ENCODE measurements around the gene MINAR2.

MINAR2 gene, protein sequence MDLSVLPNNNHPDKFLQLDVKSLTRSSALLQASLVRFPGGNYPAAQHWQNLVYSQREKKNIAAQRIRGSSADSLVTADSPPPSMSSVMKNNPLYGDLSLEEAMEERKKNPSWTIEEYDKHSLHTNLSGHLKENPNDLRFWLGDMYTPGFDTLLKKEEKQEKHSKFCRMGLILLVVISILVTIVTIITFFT

DNA sequence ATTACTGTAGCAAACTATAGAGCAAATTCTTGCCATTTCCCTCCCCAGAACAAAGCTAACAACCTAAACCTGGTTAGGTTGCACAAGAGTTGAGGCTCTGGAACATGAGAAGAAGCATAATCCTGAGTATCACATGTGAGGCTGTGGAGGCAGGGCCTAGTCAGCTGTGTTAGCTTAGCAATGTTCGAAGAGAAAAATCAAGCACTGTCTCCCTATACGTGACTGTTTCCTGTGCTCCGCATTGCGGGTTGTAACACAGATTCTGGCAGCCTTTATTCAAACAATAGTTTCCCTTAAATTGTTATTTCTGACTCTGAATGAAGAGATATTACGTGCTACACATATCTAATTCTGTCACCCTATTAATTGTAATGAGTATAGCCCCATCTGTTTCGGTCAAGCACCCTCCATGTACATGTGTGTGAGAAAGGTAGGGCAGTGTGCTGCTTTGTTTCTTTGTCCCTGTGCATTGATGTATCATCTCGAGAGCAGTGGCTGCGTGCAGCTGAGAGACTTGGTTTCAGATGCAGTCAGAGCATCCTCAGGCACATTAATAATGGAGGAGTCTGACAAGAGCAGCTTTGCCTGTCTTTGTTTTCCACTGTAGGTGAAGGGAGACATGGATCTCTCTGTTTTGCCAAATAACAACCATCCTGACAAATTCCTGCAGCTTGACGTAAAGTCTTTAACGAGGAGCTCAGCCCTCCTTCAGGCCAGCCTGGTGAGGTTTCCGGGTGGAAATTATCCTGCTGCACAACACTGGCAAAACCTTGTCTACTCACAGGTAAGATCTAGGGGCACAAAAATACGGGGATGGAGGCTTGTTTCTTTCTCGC is at the start of gene MINAR2:
Gene MINAR2, plus strand, starts transcription at position 523 of the 836 bp plus-strand sequence. Its CDS starts 97 bp downstream, at position 620.
- no peak for DNase-seq (ENCODE audit: low spot score)

DNA sequence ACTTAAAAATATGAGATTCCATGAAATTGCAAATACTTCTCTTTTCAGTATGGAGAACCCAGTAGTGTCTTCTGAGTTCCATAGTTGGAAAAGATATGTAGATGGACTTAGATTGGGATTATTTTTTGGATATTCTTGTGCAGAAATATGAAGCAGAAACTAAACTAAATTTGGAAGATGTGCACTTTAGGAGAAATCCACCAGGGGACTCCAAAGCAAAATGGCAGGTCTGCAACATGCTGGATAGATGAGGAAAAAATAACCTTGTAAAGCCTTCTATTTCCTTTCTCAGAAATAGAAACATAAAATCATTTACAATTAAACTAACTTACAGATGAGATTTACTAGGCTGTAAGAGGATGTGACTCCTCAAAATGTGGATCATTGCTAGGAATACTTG is 49.2 kb upstream of the MINAR2 start:
- no peak for DNase-seq (ENCODE audit: low spot score)

DNA sequence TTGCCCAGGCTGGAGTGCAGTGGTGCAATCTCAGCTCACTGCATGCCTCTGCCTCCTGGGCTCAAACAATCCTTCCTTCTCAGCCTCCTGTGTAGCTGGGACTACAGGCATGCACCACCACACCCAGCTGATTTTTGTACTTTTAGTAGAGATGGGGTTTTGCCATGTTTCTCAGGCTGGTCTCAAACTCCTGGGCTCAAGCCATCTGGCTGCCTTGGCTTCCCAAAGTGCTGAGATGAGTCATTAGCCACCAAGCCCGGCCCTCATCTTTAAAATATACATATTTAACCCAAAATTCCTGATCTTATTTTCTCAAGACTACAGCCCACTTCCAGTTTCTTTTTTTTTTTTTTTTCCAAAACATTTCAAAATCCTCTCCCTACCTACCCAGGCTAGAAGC is 31.7 kb upstream of the MINAR2 start:
- no peak for DNase-seq (ENCODE audit: low spot score)

DNA sequence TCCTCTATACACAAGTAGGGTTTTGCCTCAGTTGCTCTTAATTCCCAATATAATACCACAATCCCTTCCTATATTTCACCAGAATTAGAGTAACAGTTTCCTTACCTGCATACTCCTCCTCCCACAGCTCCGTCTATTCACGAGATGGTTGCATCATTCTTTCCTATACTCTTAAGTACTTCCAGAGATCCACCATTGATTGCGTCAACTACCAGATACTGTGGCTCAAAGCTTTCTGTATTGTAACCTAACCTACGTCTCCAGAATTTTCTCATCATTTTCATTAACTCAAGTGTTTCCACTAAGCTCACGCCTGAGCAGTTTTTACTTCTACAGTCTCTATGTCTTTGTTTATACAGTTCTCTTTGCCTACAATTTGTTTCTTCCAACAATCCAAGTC is 31.2 kb upstream of the MINAR2 start:
- DNase-seq (ENCODE audit: low spot score), result no peak

DNA sequence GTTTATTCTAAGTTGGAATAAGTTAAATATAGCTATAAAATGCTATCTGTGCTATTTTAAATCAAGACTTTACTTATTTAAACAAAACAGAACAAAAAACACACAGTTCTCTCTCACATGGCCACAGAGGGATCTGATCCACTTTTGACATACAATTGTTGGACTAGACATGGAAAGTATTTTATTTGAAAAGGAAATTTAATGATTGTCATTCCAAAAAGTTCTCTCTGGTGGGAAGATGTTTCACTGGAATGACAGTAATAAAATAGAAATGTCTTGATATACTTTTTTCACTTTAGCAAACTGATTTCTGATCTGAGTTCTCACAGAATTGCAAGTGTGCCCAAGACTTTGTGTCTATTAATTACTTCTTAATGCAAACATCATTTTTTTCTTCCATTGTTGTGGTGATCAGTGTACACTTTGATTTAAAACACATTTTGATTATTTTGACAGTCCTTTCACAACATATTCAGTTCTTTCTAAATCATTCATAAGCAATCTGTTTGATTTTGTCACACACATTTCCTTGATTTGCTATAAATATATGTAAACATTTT is 30.1 kb upstream of the MINAR2 start:
- no peak for DNase-seq (ENCODE audit: low spot score)

DNA sequence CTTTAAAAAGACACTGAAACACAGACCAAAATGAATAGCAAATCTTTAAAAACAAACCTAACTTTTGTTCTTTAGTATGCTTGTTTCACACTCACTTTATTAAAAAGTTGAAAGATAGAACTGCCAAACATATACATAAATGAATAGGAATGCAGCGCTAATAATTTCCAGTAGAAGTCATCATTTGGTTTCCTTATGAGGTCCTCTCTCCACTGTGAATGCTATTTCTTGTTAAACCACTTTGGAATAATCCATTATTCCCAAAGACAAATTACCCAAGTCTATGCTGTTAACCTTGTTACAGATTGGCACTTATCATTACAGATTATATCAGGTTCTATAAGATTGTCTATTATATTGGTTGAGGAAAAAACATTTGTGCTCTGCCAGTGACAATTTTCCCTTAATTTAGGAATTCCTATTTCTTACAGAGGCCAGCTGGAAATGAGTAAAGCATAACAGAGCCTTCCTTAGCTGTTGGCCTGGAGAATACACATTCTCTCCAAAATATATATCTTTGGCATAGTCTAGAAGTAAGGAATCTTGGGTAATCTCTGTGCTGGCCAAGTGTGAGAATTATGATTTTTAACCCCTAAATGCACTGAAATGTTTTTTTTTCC is 29.3 kb upstream of the MINAR2 start:
- no peak for DNase-seq (ENCODE audit: low spot score)

DNA sequence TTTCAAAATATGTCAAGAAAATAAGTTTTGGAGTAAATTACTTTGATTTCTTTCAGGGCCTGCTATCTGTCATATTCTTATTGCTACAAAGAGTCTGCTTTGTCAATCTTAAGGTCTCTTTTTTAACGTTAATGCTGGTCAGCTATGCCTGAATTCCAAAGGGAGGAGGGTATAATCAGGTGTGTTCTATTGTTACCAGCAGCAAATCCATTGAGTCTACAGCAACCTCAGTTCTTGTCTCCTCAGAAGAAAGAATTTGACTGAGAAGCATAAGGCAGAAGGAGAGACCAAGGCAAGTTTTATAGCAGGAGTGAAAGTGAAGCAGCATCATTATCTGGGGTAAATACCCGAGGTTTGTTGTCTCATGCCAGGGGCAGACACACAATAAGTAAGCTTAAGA is 23.7 kb upstream of the MINAR2 start:
- no peak for DNase-seq (ENCODE audit: low spot score)

DNA sequence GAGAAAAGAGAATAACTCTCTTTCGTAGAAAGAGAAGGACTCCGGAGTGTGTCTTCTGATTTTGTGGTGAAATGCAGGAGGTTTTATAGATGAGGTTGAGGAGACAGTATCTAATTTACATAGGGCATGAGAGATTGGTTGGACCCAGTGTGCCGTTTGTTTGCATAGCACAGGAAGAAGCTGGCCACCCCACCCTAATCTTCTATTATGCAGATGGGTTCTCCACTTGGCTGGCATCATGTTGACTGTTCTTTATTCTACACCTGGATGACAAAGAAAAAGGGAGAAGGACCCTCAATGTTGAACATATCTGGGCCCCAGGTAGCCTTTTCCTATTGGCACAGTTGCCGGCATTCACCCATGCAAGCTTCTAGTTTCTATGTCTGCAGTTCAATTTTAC is 23.2 kb upstream of the MINAR2 start:
- no peak for DNase-seq (ENCODE audit: low spot score)

DNA sequence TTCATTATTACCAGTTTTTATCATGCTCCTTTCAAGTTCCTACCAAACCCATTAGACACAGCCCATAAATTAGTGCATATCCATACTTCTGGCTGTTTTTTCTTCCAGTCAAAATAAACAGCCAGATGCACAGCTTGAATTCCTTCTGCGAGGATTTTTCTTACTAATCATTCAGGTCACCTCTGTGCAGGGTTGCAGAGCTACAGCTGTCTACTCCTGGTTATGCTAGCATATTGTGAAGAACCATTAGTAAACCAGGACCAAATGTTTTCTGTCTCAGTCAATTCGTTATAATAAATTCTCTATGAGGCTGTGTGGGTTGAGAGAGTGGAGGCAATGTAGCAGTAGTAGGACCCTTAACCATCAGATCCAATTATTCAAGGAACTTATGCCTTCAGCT is 8.1 kb upstream of the MINAR2 start:
- DNase-seq (ENCODE audit: low spot score), result no peak

DNA sequence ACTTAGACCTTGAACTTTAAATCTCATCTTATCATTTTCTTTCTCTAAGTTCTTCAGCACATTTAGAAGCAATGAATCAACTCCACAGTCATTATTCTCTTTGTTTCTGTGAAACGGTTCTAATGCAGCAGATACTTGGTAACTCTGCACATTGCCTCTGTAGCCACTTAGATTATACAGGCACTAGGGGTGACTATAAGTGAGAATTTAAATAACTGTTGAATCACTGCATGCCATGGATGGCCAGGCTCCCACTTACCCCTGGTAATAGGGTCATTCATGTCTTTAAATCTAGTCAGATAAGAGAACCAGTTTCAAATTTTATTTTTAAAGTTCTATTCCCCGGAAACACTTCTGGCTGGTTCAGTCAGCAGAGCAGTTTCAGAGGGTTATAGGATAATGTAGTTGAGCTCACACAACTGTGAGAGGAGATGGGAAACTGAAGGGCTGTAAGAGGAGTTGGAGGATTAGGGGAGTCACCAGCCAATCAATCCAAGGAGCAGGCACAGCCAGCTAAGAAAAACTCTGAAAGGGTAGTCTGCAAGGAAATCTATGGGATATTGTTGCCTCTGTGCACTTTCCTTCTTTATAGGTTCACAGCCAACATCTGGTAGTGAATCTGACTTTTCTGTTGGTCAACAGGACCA is 4.2 kb upstream of the MINAR2 start:
- no peak for DNase-seq (ENCODE audit: low spot score)

DNA sequence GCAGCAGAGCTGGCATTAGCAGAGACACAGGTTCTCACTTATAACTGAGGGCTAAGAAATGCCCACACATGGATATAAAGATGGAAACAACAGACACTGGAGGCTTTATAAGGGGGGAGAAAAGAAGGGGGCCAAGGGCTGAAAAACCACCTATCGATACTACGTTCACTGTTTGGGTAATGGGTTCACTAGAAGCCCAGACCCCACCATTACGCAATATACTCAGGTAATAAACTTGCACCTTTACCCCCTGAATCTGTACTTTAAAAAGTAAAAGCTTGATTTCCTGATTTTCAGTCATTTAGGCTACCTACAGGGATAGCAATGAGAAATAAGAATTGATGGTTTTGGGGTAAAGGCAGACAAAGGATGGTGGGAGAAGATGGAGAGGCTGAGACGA is 1.9 kb upstream of the MINAR2 start:
- DNase-seq (ENCODE audit: low spot score), result no peak

DNA sequence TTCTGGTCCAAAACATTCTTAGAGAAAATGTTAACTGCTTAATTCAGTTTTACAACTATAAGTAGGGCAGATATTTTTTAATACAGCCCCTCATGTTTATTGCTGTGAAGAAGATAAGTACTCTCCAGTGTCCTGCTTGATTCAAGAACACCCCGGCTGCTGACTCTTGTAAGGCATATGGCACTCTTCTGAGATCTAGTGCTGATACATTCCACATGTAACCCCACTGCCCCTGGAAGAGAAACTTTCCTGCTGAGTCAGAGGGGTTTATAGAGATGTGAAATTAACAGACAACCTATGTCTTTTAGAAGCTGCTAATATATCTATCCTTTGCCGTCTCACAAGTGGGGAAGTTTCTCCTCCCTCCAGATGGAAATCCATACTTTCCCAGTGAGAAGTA is 1.0 kb upstream of the MINAR2 start:
- DNase-seq (ENCODE audit: low spot score), result no peak

DNA sequence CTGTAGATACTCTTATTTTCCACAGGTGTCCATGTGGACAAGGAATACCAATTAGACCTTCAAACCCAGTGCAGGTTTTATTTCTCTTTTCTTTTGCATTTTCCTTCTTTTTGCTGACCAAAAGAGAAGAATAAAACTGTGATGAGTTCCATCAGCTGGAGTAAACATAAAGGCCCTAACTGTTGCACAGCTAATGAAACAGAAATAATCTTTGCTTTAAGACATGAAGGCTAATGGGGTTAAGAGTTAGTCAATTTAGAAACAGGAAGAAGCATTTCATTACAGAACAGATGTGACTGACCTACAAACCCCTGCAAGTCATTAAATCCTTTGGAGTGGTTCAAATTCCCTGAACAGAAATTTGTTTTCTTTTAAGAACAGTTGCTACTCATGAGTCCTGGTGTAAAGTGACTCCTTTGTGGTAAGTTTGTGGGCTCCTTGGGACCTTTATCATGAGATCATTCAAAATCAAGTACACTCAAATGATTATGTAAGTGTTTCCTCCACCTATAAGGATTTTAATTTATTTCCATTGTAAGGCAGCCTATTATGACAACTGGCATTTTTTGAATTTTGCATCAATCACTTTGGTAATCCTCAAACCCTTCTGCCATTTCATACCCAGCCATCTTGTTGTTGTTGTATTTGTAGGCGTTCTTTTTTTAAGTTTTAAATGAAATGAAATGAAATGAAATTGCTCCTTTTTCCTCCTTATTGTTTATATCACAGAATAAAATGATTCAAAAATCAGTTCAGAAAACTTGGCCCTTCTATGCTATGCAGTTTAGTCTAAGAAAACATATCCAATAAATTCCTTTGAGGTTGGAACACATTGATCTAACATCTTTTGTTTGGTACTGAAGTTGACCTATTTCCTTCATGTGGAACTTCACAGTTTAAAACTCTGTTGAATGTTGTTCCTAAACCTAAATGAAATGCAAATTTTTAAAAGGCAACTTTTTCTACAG is 1.3 kb downstream of the MINAR2 start:
- no peak for DNase-seq (ENCODE audit: low spot score)

DNA sequence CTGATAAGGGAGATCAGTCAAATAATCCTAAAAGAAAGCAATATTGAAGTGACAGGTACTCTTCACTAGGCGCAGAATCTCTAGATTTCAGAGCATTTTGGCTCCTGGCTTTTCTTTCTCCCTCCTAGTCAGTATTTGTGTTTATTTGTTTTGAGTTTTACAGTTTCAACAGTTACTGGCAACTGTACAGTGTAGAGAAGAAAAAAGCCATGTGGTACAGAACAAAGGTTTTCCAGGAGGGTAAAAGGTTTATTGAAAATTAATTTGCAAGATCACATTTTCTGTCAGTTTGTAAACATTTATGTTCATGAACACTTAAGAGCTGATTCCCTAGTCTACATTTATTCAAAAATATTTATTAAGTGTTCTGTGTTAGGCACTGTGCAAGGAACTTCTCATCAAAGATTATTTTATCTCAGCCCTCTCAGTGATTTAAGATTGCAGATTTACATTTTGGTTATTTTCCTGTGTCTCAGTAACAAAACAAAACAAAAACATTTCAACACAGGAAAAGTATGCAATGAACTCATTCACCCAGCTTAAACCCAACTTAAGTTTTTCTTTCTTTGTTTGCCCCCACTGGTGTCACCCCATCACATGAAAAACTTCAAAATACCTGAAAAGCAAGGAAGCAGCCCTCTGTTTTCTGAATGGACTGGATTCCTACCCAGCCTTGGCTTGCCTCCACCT is 12.9 kb downstream of the MINAR2 start:
- no peak for DNase-seq (ENCODE audit: low spot score)

DNA sequence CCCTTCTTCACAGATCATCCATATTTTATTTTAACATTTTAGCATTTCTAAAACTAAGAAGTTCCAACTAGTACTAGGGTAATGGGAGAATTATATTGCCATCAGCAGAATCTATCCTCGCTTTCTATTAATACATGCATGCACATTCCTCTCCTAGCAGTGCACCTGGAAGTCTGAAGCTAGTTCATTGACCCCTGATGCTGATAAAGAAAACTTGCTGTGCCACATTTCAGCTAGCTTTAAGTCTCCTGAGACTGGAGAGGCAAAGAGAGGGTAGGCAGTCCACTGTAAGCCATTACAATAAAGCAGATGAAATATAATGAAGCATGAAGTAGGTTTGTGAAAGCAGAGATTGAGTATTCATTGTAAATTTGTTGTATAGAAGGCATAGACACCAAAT is 15.8 kb downstream of the MINAR2 start:
- no peak for DNase-seq (ENCODE audit: low spot score)

DNA sequence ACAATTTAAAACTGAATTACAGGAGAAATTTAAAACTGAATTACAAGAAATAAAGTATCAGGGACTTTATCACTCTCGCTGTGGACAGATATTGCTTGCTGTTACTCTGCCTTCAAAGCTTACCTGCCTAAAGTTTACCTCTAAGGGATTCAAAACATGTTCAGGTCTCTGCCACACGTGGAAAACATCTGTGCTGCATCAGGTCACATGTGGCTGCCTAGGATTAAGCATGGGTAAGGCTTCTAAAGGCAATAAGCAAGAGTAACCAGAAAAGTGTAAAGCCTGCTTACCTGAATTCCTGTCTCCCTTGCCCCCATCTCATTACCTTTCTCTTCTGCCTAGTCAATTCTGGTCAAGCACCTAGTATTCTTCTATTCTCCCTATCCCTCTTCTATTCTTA is 18.9 kb downstream of the MINAR2 start:
- no peak for DNase-seq (ENCODE audit: low spot score)

DNA sequence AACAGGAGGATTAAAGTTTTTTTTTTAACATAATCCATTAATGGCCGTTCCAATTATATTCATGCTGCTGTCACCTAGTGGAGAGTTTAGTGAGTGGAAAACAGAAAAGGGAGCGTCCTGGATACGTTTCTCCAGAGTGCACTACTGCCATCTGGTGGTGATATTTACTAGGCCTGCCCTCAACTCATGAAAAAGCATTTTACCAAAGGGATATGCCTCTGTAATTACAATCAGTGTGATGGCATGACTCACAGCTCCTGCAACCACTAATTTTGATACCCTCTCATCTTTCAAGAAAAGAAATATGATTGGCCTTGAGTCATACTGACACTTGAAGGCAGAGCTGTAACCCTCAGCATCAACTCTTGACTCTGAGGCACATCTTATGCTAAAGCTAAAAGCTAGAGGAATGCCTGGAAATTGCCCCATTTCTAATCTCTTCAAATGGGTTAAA is 20.1 kb downstream of the MINAR2 start:
- DNase-seq (ENCODE audit: low spot score), result peak; percentile 64

DNA sequence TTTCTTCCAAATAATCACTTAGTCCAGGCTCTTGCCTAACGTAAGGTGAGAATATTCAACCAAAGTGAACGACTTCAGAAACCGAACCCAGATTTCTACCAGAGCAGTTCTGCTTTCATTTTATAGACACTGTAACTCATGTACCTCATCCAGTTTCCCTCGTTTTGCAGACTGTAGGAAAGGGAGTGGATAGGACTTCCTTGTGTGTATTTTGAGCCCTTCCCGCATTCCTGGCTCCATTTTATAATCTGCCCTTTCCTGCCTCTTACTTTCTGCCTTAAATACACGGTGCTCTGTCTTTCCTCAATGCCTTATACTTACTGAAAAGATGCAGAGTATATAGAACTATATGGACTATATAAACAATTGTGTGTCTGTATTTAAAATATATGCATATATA is 20.8 kb downstream of the MINAR2 start:
- DNase-seq (ENCODE audit: low spot score), result no peak

DNA sequence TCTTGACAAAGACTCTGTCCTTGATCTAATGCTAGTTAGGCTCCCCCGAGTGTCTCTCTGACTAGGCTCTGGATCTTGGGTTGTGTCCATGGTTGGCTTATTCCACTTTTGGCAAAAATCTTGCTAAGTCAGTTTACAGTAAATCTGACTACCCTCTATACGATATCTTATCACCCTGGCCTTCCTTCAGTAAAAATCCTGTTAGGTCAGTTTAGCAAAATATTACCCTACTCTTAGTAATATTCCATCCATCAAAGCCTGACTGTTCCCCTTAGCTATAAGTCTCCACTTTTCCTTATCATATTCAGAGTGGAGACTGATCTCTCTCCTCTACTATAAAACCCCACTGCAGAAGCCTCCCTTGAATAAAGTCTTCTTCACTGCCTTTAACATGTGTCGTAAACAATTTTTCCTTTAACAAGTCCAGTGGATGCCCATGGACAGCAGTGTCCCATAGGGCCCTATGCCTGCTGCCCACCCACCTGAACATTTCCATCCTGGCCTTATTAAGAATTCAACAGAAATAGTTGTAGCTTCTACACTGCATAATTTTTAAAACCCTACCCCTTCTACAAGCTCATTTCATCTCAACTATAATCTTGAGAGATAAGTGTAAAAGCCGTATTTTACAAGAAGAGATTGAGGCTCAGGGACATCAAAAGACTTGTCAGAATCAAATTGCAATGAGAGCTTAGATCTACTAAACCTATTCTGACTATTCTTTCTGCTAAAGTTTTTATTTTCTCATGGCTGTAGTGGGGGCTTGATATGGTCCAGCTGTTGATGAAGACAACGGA is 22.3 kb downstream of the MINAR2 start:
- DNase-seq (ENCODE audit: low spot score), result no peak
